Smooth muscle cell (in vitro differentiated cells): ENCODE measurements around the gene SPRED1. TPM values are rescaled to one million over a fixed set of nuclear protein-coding genes. Genes with fewer than 3 reads are reported as not detected.

Experiments
- DNase-seq: peaks from one replicate; lab custom pipeline; 2025; ENCODE audit not compliant: unreplicated experiment; lab: John Stamatoyannopoulos, UW
- H2AFZ ChIP-seq: fragments of 200-600 bp; sonication (generic); 2 replicates; pipeline ENCODE4 v1.6.0; 2016; ENCODE audit warnings: antibody characterized with exemption, low read depth, mild to moderate bottlenecking
- H3F3A ChIP-seq: fragments of 200-600 bp; sonication (generic); 2 replicates; pipeline ENCODE4 v1.6.0; 2017; ENCODE audit warnings: antibody characterized with exemption, low read depth
- H3K27ac ChIP-seq: fragments of 200-600 bp; sonication (generic); 2 replicates; pipeline ENCODE4 v1.5.1; 2016; ENCODE audit warnings: low read depth, mild to moderate bottlenecking
- H3K27me3 ChIP-seq: fragments of 200-600 bp; sonication (generic); 2 replicates; pipeline ENCODE4 v1.6.1; 2016; ENCODE audit warnings: low read depth, mild to moderate bottlenecking
- H3K36me3 ChIP-seq: fragments of 200-600 bp; sonication (generic); 2 replicates; pipeline ENCODE4 v1.5.1; 2016; ENCODE audit warnings: low read depth
- H3K4me1 ChIP-seq: fragments of 200-600 bp; sonication (generic); 2 replicates; pipeline ENCODE4 v1.5.1; 2016; ENCODE audit warnings: low read depth
- H3K4me2 ChIP-seq: fragments of 200-600 bp; sonication (generic); 2 replicates; pipeline ENCODE4 v1.6.0; 2016; ENCODE audit warnings: mild to moderate bottlenecking
- H3K4me3 ChIP-seq: fragments of 200-600 bp; sonication (generic); 2 replicates; pipeline ENCODE4 v1.5.1; 2016; ENCODE audit warnings: mild to moderate bottlenecking
- H3K79me2 ChIP-seq: fragments of 200-600 bp; sonication (generic); 2 replicates; pipeline ENCODE4 v1.6.0; 2016; ENCODE audit warnings: low read depth, mild to moderate bottlenecking
- H3K9ac ChIP-seq: fragments of 200-600 bp; sonication (generic); 2 replicates; pipeline ENCODE4 v1.6.0; 2016; ENCODE audit warnings: low read depth
- H3K9me3 ChIP-seq: fragments of 200-600 bp; sonication (generic); replicated peaks from 2 replicates; pipeline ENCODE4 v1.5.1; 2016; ENCODE audit warnings: low read depth
- H4K20me1 ChIP-seq: fragments of 200-600 bp; sonication (generic); 2 replicates; pipeline ENCODE4 v1.6.0; 2016; ENCODE audit warnings: low read depth
- CTCF ChIP-seq: fragments of 200-600 bp; sonication (generic); IDR thresholded peaks from 2 replicates; pipeline ENCODE4 v1.5.1; 2017; ENCODE audit warnings: borderline replicate concordance, mild to moderate bottlenecking, antibody characterized with exemption; ENCODE audit not compliant: insufficient read depth, poor library complexity, severe bottlenecking
- WGBS: methylation state at CpG from one replicate; pipeline ENCODE4 v1.1.7; 2016; ENCODE audit warnings: low lambda C conversion rate; 5-methylcytosine and 5-hydroxymethylcytosine counted together
- polyA plus RNA-seq: library from polyadenylated mRNA; unstranded; fragments of >200 nt; fragmentation: Nextera tagmentation; extraction: Ambion mirVana; gene quantifications from 2 replicates; pipeline ENCODE4 v1.2.1, GENCODE V29; 2016
- total RNA-seq: library from RNA; depleted of rRNA; stranded (reverse); fragments of >200 nt; gene quantifications from 2 replicates; pipeline ENCODE4 v1.2.3, GENCODE V29; 2014

The SPRED1 gene
- total and polyA plus RNA-seq, 2 experiments from 2014 or later, result 22.2 to 53.0 TPM

DNA sequence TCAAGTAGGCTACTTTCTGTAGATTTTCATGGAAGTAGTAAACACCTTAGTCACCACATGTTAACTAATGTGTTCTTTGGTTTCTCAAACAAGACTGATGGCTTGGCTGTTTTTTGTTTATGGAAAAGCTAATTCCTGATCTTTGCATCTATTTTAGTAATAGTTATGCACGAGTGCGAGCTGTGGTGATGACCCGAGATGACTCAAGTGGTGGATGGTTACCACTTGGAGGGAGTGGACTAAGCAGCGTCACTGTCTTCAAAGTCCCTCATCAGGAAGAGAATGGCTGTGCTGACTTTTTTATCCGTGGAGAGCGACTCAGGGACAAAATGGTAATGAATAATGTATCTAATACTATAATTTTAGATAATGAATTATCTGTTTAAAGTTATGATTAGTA, 46.6 kb downstream of the SPRED1 start:
- Histone ChIP-seq H3F3A (no peaks in the 10 kb centered on the region), H3K4me2 (peak overlapping the region; percentile 59), H3K4me1 (no peaks in the 10 kb centered on the region), H3K27me3 (no peaks in the 10 kb centered on the region), H3K9ac (no peak overlapping the region), H3K27ac (peak overlapping the region; percentile 59), H3K79me2 (peaks cover 93% of the 10 kb centered on the region), H3K9me3 (no peaks in the 10 kb centered on the region), H3K4me3 (no peak overlapping the region), H3K36me3 (peaks cover 5% of the 10 kb centered on the region), H4K20me1 (peaks cover 99% of the 10 kb centered on the region), H2AFZ (no peak overlapping the region)
- 58% methylated on average over 6 of the region's 6 CpGs for WGBS
- no peak for TF ChIP-seq CTCF
- DNase-seq, result no peak

DNA sequence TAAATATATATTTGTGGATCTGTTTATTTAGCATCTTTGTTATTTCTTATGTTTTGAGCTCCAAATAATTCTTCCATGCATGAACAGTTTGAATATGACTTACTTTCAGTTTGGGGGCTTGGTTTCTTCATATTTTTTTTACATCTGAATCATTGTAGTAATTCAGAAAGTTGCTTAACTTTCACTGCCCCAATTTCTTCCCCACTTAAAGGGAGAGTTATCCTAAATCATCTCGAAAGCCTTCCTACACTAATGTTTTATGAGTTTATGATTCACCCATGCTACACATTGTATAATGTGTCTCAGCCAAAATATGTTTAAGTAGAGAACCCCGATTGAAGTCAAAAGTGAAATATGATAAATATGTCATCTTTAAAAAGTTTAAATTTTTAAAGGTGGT, 47.8 kb downstream of the SPRED1 start:
- no peaks in the 10 kb centered on the region for H3K4me1 ChIP-seq
- H3K9ac ChIP-seq, result no peak overlapping the region
- H2AFZ ChIP-seq, result no peak overlapping the region
- no peaks in the 10 kb centered on the region for H3K9me3 ChIP-seq
- peak overlapping the region; percentile 59 for H3K27ac ChIP-seq
- H3F3A ChIP-seq, result no peaks in the 10 kb centered on the region
- DNase-seq, result no peak
- peak overlapping the region; percentile 59 for H3K4me2 ChIP-seq
- no peak for TF ChIP-seq CTCF
- peaks cover 93% of the 10 kb centered on the region for H3K79me2 ChIP-seq
- peaks cover 99% of the 10 kb centered on the region for H4K20me1 ChIP-seq
- H3K4me3 ChIP-seq, result no peak overlapping the region
- H3K27me3 ChIP-seq, result no peaks in the 10 kb centered on the region
- 49% methylated on average over 2 of the region's 2 CpGs for WGBS
- H3K36me3 ChIP-seq, result peaks cover 5% of the 10 kb centered on the region

DNA sequence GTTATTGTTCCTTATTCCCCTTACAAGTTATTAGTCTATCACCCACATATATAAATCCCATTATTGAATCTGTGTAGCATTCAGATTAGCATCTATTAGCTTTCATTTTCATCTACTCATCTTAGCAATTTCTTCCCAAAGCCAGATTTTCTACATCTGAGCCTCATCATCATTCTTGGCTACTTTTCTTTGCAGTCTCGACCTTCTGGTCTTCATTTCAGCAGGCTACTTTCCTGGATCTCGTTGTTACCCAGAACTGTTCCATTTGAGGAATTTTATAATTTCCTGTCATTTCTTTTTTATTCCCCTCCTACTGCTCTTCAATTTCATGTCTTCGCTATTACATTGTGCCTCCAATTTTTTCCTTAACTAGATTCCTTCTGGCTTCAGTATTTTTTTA, 51.8 kb downstream of the SPRED1 start:
- Histone ChIP-seq H4K20me1 (peaks cover 99% of the 10 kb centered on the region), H3F3A (no peaks in the 10 kb centered on the region), H3K4me1 (no peaks in the 10 kb centered on the region), H3K4me2 (no peak overlapping the region), H3K27me3 (no peaks in the 10 kb centered on the region), H3K27ac (no peak overlapping the region), H3K9me3 (no peaks in the 10 kb centered on the region), H3K36me3 (peaks cover 5% of the 10 kb centered on the region), H3K79me2 (peaks cover 94% of the 10 kb centered on the region), H2AFZ (no peak overlapping the region), H3K9ac (no peak overlapping the region), H3K4me3 (no peak overlapping the region)
- no peak for TF ChIP-seq CTCF
- WGBS, result 97% methylated on average over 3 of the region's 3 CpGs
- DNase-seq, result no peak

DNA sequence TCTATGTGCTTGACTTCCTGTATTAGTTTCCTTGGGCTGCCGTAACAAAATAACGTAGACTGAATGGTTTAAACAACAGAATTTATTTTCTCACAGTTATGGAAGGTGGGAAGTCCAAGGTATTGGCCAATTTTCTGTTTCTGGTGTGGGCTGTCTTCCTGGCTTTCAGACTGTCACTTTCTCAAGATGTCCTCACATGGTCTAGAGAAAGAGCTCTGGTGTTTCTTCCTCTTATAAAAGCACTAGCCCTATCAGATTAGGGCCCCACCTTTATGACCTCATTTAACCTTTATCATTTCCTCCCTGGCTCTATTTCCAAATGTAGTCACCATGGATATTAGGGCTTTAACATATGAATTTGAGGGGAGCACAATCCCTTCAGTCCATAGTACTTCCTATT, 54.6 kb downstream of the SPRED1 start:
- H3K79me2 ChIP-seq, result peaks cover 93% of the 10 kb centered on the region
- 96% methylated on average over 2 of the region's 2 CpGs for WGBS
- no peak for DNase-seq
- no peak overlapping the region for H3K9ac ChIP-seq
- no peak overlapping the region for H3K4me2 ChIP-seq
- peak overlapping the region; percentile 1 for H3K27ac ChIP-seq
- H3K4me1 ChIP-seq, result no peaks in the 10 kb centered on the region
- H4K20me1 ChIP-seq, result peaks cover 100% of the 10 kb centered on the region
- no peaks in the 10 kb centered on the region for H3F3A ChIP-seq
- H3K4me3 ChIP-seq, result no peak overlapping the region
- H3K27me3 ChIP-seq, result no peaks in the 10 kb centered on the region
- H2AFZ ChIP-seq, result no peak overlapping the region
- no peaks in the 10 kb centered on the region for H3K36me3 ChIP-seq
- no peak for TF ChIP-seq CTCF
- H3K9me3 ChIP-seq, result no peaks in the 10 kb centered on the region
